ENCODE data around the gene ZNF182.

- no peak for TF ChIP-seq POLR2A (IDR thresholded peaks at IDR 0.05)
- TF ChIP-seq CTCF (IDR thresholded peaks at IDR 0.05): peak in 2 of 3 donors; percentile 23 to 44
Measured at GRCh38 chrX:48025561-48025960, 21.8 kb upstream of the ZNF182 start.

Data from breast epithelium (tissue), 3 donors.